ENCODE measurements around the gene CCR5AS.

The CCR5AS gene

GRCh38 chr3:46375218-46375617, 31.6 kb downstream of the CCR5AS start:
- no peak for DNase-seq

GRCh38 chr3:46374755-46375154, 32.1 kb downstream of the CCR5AS start:
- DNase-seq = no peak

- DNase-seq = no peak
Observed at GRCh38 chr3:46372492-46373359, 34.1 kb downstream of the CCR5AS start.

- DNase-seq = no peak
Observed at GRCh38 chr3:46371519-46372340, 35.1 kb downstream of the CCR5AS start.

GRCh38 chr3:46370839-46371518, 35.9 kb downstream of the CCR5AS start, which contains the start of gene CCR5:
Gene CCR5 (plus strand): TSS chr3:46370946. CDS start chr3:46372903, 1,957 bp downstream.
- peak in 1 of 2 experiments; percentile 19 for DNase-seq

GRCh38 chr3:46369675-46370132, 37.2 kb downstream of the CCR5AS start:
- DNase-seq = peak; percentile 82 to 83

GRCh38 chr3:46369151-46369550, 37.7 kb downstream of the CCR5AS start:
- peak in 1 of 2 experiments; percentile 20 for DNase-seq

- peak; percentile 62 to 69 for DNase-seq
Observed at GRCh38 chr3:46368569-46368968, 38.3 kb downstream of the CCR5AS start.

- no peak for DNase-seq
Observed at GRCh38 chr3:46367811-46368210, 39.1 kb downstream of the CCR5AS start.

GRCh38 chr3:46365737-46366524, 40.9 kb downstream of the CCR5AS start:
- DNase-seq = no peak

GRCh38 chr3:46365041-46365440, 41.8 kb downstream of the CCR5AS start:
- no peak for DNase-seq

GRCh38 chr3:46361408-46362283, 45.2 kb downstream of the CCR5AS start:
- no peak for DNase-seq

GRCh38 chr3:46360907-46361306, 46.0 kb downstream of the CCR5AS start:
- no peak for DNase-seq

- DNase-seq = no peak
Observed at GRCh38 chr3:46359733-46360493, 47.0 kb downstream of the CCR5AS start.

GRCh38 chr3:46358466-46358865, 48.4 kb downstream of the CCR5AS start:
- DNase-seq = no peak

- DNase-seq = no peak
Observed at GRCh38 chr3:46356909-46357308, 50.0 kb downstream of the CCR5AS start.

- no peak for DNase-seq
Observed at GRCh38 chr3:46356276-46356675, 50.6 kb downstream of the CCR5AS start.

GRCh38 chr3:46354984-46355383, 51.9 kb downstream of the CCR5AS start:
- DNase-seq = no peak

- DNase-seq = no peak
Observed at GRCh38 chr3:46354478-46354877, 52.4 kb downstream of the CCR5AS start.

All from activated T-cell treated with anti-CD3 and anti-CD28 coated beads, Interleukin-2, amount 50 U/mL, for 48 hours (primary cell).